ENCODE results near the gene VTI1A. TPM values are rescaled to one million over a fixed set of nuclear protein-coding genes. Genes with fewer than 3 reads are reported as not detected.

The VTI1A gene
- total and polyA plus RNA-seq, 2 of the 8 experiments (the other 6 are each of a cell fraction or from before 2014, with no cell fraction given) = 6.0 to 20.0 TPM

DNA sequence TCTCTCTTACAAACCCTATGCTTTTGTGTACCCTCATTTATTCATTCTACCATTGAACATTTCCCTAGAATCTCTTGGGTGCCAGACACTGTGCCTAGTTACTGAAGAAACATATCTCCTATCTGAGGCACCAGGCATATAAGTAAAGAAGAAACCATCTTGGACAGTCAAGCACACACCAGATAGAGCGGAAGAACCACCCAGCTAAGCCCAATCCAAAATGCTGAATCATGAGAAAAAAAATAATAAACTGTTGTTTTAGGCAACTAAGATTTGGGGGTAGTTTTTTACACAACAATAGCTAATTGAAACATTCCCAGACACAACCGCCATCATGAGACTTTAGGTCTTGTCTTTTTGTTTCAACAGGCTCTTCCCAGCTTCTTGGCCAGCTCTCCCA lies 400.8 kb downstream of the VTI1A start:
- no peak overlapping the region for H3K56ac ChIP-seq (replicated peaks; ENCODE audit: insufficient read length, low read depth, low read length)
- ChIA-PET POLR2A (ENCODE audit: partially characterized antibody) (no interaction called here), CTCF (ENCODE audit: partially characterized antibody) (interaction anchor here (0.8 to 0.9 kb wide), 2 partner anchors 17 to 155 kb away, joined by 3 read pairs; no protein-coding TSS in a partner anchor)
- no peaks in the 10 kb centered on the region; a peak in 1 of 7 replicates for H3K4me1 ChIP-seq (replicated peaks in 1 of 4; ENCODE audit: control insufficient read depth in 3 of 4, insufficient read depth in 4 of 4, low read length in 3 of 4)
- no peak overlapping the region for H4K91ac ChIP-seq (replicated peaks; ENCODE audit: insufficient read length, low read length)
- no peak overlapping the region for H2BK120ac ChIP-seq (replicated peaks; ENCODE audit: low read depth, low read length)
- H2AFZ ChIP-seq (ENCODE audit: low read length) = no peak overlapping the region
- H4K8ac ChIP-seq (ENCODE audit: extremely low read depth, insufficient read depth, low read length) = no peak overlapping the region
- no peaks in the 10 kb centered on the region for H3K23me2 ChIP-seq (ENCODE audit: low read depth, low read length)
- no peak overlapping the region for H3K14ac ChIP-seq (ENCODE audit: insufficient read length)
- peaks cover 0 to 8% (median 0%) of the 10 kb centered on the region in 4 experiments; a peak in 1 of 8 replicates for H3K36me3 ChIP-seq (ENCODE audit: control insufficient read depth in 2 of 4, insufficient read depth in 4 of 4, low read length in 3 of 4)
- no peak overlapping the region for H3K4ac ChIP-seq (replicated peaks; ENCODE audit: insufficient read length, low read depth, low read length)
- no peak overlapping the region for H3K9ac ChIP-seq (replicated peaks in 1 of 4; ENCODE audit: extremely low read depth in 1 of 4, low read depth in 3 of 4, low read length in 3 of 4)
- no peak overlapping the region for H3K27ac ChIP-seq (ENCODE audit: low read depth, low read length)
- no peak overlapping the region for H3K18ac ChIP-seq (ENCODE audit: extremely low read depth, low read length)
- DNase-seq (ENCODE audit: low read depth in 1 of 2, low spot score in 2 of 2) (no peak), FAIRE-seq (no peak)
- no peaks in the 10 kb centered on the region for H3K79me1 ChIP-seq (ENCODE audit: low read depth, low read length)
- no peak overlapping the region for H2BK20ac ChIP-seq (ENCODE audit: low read length)
- no peak overlapping the region for H4K5ac ChIP-seq (ENCODE audit: insufficient read length, low read depth, low read length)
- peaks cover 18 to 20% of the 10 kb centered on the region in 2 experiments; a peak in 3 of 4 replicates for H3K9me3 ChIP-seq (ENCODE audit: insufficient read depth in 2 of 2, low read depth in 1 of 2, low read length in 1 of 2)
- no peak overlapping the region for H3K4me2 ChIP-seq (ENCODE audit: insufficient read depth in 1 of 2, low read depth in 2 of 2, low read length in 2 of 2)
- no peak overlapping the region for H3K23ac ChIP-seq (ENCODE audit: insufficient read length)
- H2BK5ac ChIP-seq (ENCODE audit: low read depth, low read length) = no peak overlapping the region
- H3K79me2 ChIP-seq (ENCODE audit: control insufficient read depth in 1 of 2, insufficient read depth in 2 of 2, low read length in 2 of 2) = no peaks in the 10 kb centered on the region
- H2BK15ac ChIP-seq (ENCODE audit: low read length) = no peak overlapping the region
- no peak overlapping the region for H2AK5ac ChIP-seq (ENCODE audit: low read depth, low read length)
- 90% methylated on average over 2 of the region's 2 CpGs; no CpG with 5 or more reads in 1 of the 2 experiments for WGBS, 2 experiments (ENCODE audit: extremely low coverage in 1 of 2, insufficient coverage in 1 of 2, insufficient read length in 1 of 2, insufficient replicate concordance in 2 of 2, low coverage in 1 of 2, low lambda C conversion rate in 2 of 2, missing lambda C conversion rate in 1 of 2)
- TF ChIP-seq MAFK (IDR thresholded peaks at IDR 0.05; ENCODE audit: low read depth, low read length) (peak; percentile 43; the same call in 1 of the 2 replicates), HDAC2 (IDR thresholded peaks at IDR 0.05; ENCODE audit: borderline replicate concordance in 1 of 2, low read depth in 2 of 2, low read length in 2 of 2) (no peak)
- H4K20me1 ChIP-seq (replicated peaks in 1 of 2; ENCODE audit: control insufficient read depth in 1 of 2, insufficient read depth in 2 of 2, low read length in 2 of 2) = no peaks in the 10 kb centered on the region
- H3K4me3 ChIP-seq (ENCODE audit: extremely low read depth in 1 of 4, insufficient read depth in 2 of 4, low read depth in 3 of 4, low read length in 4 of 4) = no peak overlapping the region
- no peaks in the 10 kb centered on the region; a peak in 1 of 7 replicates for H3K27me3 ChIP-seq (replicated peaks in 1 of 4; ENCODE audit: control insufficient read depth in 3 of 4, extremely low read depth in 1 of 4, insufficient read depth in 3 of 4, low read length in 3 of 4)
- no peak overlapping the region for H2BK12ac ChIP-seq (ENCODE audit: low read depth, low read length)
